ENCODE measurements around the gene JARID2. TPM values are rescaled to one million over a fixed set of nuclear protein-coding genes. Genes with fewer than 3 reads are reported as not detected.

The JARID2 gene
- polyA plus RNA-seq, 1 experiment = 6.1 TPM

DNA sequence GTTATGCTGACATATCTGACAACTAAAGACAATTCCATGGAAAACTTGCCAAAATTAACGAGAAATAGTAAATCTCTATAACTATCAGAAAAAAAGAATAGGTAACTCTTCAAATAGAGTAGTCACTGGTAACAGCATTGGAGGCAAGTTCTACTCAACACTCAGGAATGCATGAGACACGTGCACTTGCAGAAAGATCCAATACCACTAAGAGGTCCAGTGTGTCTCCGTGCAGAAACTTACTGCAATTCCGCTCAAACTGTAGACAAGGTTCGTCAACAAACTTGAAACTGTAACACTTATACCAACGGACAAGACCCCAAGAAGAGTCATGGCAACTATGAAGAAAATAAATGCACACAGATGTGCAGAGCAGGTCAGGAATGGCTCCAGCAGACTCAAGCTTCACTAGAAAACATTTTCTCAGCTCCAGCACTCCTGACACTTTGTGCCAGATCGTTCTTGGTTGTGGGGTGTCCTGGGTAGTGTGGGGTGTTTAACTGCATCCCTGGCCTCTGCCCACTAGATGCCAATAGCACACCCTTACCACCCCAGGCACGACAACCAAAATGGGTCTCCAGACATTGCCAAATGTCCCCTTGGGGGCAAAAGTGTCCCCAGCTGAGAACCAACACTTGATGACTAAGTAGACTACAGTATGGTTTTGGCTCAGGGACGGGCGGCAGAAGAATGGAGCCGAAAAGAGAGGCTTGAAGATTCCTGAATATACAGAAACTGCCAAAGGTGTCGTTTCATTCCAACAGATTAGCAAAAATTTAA is 282.2 kb downstream of the JARID2 start:
- no peaks in the 10 kb centered on the region for H3K27me3 ChIP-seq (ENCODE audit: control insufficient read depth, insufficient read depth, low read length)
- H3K4me3 ChIP-seq (ENCODE audit: low read depth, low read length) = no peak overlapping the region
- H3K36me3 ChIP-seq (ENCODE audit: control insufficient read depth, insufficient read depth, low read length) = peaks cover 8% of the 10 kb centered on the region
- no peak for DNase-seq (ENCODE audit: low read depth)
- TF ChIP-seq, protein P1, sequence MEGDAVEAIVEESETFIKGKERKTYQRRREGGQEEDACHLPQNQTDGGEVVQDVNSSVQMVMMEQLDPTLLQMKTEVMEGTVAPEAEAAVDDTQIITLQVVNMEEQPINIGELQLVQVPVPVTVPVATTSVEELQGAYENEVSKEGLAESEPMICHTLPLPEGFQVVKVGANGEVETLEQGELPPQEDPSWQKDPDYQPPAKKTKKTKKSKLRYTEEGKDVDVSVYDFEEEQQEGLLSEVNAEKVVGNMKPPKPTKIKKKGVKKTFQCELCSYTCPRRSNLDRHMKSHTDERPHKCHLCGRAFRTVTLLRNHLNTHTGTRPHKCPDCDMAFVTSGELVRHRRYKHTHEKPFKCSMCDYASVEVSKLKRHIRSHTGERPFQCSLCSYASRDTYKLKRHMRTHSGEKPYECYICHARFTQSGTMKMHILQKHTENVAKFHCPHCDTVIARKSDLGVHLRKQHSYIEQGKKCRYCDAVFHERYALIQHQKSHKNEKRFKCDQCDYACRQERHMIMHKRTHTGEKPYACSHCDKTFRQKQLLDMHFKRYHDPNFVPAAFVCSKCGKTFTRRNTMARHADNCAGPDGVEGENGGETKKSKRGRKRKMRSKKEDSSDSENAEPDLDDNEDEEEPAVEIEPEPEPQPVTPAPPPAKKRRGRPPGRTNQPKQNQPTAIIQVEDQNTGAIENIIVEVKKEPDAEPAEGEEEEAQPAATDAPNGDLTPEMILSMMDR (IDR thresholded peaks at IDR 0.05; ENCODE audit: insufficient read depth, low read depth, low read length) = no peak
- POLR2A ChIA-PET = no interaction called here
- CTCF ChIA-PET = no interaction called here

DNA sequence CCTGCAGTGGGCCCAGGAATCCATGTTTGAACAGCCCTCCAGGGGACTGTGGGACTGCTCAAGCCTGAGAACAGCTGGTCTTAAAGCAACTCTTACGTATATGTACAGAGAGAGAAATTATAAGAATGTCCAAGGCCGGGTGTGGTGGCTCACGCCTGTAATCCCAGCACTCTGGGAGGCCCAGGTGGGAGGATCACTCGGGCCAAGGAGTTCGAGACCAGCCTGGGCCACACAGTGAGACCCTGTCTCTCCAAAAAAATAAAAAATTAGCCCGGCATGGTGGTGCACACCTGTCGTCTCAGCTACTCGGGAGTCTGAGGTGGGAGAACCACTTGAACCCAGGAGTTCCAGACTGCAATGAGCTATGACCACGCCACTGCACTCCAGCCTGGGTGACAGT is 283.0 kb downstream of the JARID2 start:
- ChIA-PET CTCF (no interaction called here), POLR2A (no interaction called here)
- Histone ChIP-seq H3K27me3 (ENCODE audit: control insufficient read depth, insufficient read depth, low read length) (no peaks in the 10 kb centered on the region), H3K4me3 (ENCODE audit: low read depth, low read length) (no peak overlapping the region), H3K36me3 (ENCODE audit: control insufficient read depth, insufficient read depth, low read length) (peaks cover 7% of the 10 kb centered on the region)
- DNase-seq (ENCODE audit: low read depth) = no peak
- TF ChIP-seq, protein P1 (IDR thresholded peaks at IDR 0.05; ENCODE audit: insufficient read depth, low read depth, low read length) = no peak

DNA sequence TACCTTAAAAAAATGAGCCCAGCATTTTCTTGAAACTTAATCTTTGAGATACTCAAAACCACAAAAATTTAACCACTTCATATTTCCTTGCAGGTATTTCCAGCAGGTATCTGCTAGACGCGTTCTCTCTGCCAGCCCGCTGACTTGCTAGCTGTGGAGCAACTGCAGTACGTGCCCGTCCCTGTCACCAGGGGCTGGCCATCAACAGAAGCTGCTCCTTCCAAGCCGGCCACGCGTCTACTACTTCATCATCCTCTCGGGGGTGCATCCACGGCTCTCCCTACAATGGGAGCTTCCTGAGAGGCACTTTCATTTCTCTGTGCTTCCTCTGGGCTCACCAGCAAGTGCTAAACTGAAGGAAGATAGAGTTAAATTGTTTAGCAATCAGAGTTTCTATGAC is 284.5 kb downstream of the JARID2 start:
- no peaks in the 10 kb centered on the region for H3K27me3 ChIP-seq (ENCODE audit: control insufficient read depth, insufficient read depth, low read length)
- H3K4me3 ChIP-seq (ENCODE audit: low read depth, low read length) = no peak overlapping the region
- H3K36me3 ChIP-seq (ENCODE audit: control insufficient read depth, insufficient read depth, low read length) = peaks cover 2% of the 10 kb centered on the region; the same call in 1 of the 2 replicates
- ChIA-PET POLR2A (no interaction called here), CTCF (interaction anchor here (0.7 kb wide), 1 partner anchor 451 kb away, joined by 3 read pairs; no protein-coding TSS in a partner anchor)
- TF ChIP-seq, protein P1 (IDR thresholded peaks at IDR 0.05; ENCODE audit: insufficient read depth, low read depth, low read length) = no peak
- DNase-seq (ENCODE audit: low read depth) = no peak

DNA sequence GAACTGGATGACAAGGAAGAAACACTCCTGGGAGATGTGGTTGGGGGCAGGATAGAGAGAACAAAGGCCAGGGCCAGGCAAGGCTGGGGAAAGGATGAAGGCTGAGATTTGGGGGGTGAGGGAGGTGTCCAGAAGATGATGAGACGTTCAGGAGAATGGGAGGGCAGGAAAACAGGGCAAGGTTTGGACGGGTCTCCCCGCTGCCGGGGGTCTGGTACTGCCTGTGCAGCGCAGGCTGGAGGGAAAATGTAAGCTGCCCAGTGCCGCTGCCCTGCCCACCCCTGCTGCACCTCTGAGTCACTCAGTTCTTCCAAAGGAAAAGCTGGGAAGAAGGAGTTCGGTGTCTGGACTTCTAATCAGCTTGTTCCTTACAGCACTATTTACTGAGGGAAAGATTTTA is 286.1 kb downstream of the JARID2 start:
- DNase-seq (ENCODE audit: low read depth) = no peak
- TF ChIP-seq, protein P1 (IDR thresholded peaks at IDR 0.05; ENCODE audit: insufficient read depth, low read depth, low read length) = no peak
- ChIA-PET POLR2A (no interaction called here), CTCF (no interaction called here)
- Histone ChIP-seq H3K36me3 (ENCODE audit: control insufficient read depth, insufficient read depth, low read length) (peaks cover 2% of the 10 kb centered on the region), H3K27me3 (ENCODE audit: control insufficient read depth, insufficient read depth, low read length) (no peaks in the 10 kb centered on the region), H3K4me3 (ENCODE audit: low read depth, low read length) (no peak overlapping the region)

DNA sequence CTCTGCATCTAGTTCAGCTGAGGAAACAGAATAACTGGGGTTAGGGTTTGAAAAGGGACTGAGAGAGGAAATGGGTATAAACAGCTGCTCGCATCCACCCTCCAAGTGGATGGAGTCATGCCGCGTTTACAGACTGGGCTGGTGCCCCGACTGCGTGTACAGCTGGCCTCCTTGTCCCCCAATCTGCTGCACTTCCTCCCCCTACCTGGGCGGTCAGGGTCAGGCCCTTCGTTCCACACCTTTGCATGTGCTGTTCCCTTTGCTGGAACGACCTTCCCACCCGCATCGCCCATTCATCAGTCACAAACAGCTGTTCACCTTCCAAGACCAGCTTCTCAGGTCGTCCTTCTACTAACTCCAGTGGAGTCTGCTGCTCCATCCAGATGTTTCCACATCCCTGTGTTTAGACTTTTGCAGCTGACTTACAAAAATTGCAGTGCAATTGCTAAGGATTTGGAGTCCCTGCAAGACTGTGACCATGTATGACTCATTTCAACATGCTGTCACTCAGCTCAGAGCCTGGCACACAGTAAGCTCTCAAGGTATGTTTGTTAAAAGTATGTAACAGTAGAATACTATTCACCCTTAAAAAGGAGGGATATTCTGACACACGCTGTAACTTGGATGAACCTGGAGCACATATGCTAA is 287.6 kb downstream of the JARID2 start:
- POLR2A ChIA-PET = no interaction called here
- Histone ChIP-seq H3K27me3 (ENCODE audit: control insufficient read depth, insufficient read depth, low read length) (no peaks in the 10 kb centered on the region), H3K36me3 (ENCODE audit: control insufficient read depth, insufficient read depth, low read length) (peaks cover 2% of the 10 kb centered on the region), H3K4me3 (ENCODE audit: low read depth, low read length) (no peak overlapping the region)
- CTCF ChIA-PET = interaction anchor here (0.7 to 1.6 kb wide), 3 partner anchors 9 to 48 kb away, joined by 3 to 5 read pairs (median 4); no protein-coding TSS in a partner anchor
- no peak for DNase-seq (ENCODE audit: low read depth)
- TF ChIP-seq, protein P1 (IDR thresholded peaks at IDR 0.05; ENCODE audit: insufficient read depth, low read depth, low read length) = no peak
